Measurements from ENCODE around the gene ZSWIM4.

Gene ZSWIM4

DNA sequence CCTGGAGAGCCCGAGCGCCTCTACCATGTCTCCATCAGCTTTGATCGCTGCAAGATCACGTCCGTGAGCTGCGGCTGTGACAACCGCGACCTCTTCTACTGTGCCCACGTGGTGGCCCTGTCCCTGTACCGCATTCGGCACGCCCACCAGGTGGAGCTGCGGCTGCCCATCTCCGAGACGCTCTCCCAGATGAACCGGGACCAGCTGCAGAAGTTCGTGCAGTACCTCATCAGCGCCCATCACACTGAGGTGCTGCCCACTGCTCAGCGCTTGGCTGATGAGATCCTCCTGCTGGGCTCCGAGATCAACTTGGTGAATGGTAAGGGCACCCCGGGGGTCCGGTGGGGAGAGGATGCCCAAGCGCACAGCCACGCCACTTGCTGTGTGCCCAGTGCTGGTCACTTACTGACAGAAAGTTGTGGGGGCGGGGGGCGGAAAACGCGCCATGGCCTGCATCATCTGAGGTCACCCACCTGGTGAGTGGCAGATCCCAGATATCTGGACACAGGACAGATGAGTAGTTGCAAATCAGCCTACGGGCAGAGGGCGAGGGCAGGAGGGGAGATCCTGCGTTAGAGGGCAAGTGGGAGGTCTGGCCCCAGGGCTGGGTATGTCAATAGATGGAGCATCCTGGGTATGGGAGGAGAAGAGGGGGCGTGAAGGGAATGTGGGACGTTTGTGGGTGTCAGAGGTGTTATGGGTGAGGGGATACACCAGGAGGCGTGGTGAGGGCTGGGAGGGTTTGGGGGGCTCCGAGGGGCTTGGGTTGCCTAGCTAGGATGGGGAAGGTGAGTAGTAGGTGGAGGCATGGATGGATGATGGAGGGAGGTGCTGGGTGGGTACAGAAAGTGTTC, 9.8 kb downstream of the ZSWIM4 start:
- DNase-seq = peak in 7 of 10 donors; percentile 26 to 92 (median 47)
- intact Hi-C loops (cut with DNase I) = loop anchor here (2.0 kb wide), 1 partner anchor 58 kb away; no protein-coding TSS in a partner anchor

DNA sequence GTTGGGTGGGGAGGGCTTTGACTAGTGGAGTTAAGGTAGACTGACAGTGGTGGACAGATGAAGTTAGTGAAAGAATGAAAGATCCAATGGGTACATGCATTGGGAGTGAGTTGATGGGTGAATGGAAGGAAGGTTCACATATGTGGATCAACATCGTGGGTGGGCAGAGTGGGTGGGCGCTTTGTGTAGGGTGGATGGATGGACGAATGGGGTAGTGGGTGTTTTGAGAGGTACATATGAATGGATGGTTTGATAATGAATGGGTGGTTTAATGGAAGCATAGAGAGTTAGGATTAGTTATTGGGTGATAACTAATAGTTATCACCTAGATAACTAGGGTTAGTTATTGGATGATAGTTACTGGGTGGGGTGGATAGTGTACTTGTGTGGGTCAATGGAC, 11.5 kb downstream of the ZSWIM4 start:
- DNase-seq = peak in 1 of 10 donors; percentile 5
- intact Hi-C loops (cut with DNase I) = no loop called here

DNA sequence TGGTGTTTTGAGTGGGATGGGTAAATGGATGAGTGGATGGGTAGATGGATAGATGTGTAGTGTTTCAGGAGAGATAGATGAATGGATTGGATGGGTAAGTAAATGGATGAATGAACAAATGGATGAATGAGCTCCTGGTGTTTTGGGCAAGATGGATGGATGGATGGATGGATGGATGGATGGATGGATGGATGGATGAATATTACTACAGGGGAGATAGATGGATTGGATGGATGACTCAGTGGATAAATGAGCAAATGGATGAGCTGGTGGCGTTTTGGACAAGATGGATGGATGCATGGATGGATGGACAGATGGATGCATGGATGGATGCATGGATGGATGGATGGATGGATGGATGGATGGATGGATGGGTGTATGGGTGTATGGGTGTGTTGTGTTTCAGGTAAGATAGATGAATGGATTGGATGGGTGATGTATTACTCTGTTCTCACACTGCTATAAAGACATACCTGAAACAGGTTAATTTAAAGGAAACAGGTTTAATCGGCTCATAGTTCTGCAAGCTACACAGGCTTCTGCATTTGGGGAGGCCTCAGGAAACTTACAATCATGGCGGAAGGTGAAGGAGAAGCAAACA, 12.3 kb downstream of the ZSWIM4 start:
- intact Hi-C loops (cut with DNase I) = no loop called here

DNA sequence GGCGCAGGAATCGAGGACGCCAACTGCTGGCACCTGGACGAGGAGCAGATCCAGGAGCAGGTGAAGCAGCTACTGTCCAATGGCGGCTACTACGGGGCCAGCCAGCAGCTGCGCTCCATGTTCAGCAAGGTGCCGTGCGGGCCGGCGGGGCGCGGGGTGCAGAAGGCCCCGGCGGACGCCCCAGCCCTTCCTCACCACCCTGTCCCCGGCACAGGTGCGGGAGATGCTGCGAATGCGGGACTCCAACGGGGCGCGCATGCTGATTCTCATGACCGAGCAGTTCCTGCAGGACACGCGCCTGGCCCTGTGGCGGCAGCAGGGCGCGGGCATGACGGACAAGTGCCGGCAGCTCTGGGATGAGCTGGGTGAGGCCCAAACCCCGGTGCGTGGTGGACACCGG, 13.6 kb downstream of the ZSWIM4 start:
- intact Hi-C loops (cut with DNase I) = no loop called here

More for the DNA sequence above, 12.3 kb downstream of the ZSWIM4 start:
- no peak for DNase-seq

DNA sequence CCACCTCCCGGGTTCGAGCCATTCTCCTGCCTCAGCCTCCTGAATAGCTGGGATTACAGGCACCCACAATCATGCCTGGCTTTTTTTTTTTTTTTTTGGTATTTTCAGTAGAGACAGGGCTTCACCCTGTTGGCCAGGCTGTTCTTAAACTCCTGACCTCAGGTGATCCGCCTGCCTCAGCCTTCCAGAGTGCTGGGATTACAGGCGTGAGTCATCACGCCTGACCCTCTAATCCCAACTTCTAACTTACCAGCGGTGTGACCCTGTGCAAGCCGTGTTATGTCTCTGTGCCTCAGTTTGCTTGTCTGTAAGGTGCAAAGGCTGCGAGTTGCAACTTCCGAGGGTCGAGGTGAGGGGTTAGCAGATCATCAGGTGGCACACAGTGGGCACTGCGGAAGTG, 17.3 kb downstream of the ZSWIM4 start:
- DNase-seq = peak in 1 of 10 donors; percentile 8
- intact Hi-C loops (cut with DNase I) = no loop called here

More for the DNA sequence above, 13.6 kb downstream of the ZSWIM4 start:
- DNase-seq = peak in 1 of 10 donors; percentile 48

DNA sequence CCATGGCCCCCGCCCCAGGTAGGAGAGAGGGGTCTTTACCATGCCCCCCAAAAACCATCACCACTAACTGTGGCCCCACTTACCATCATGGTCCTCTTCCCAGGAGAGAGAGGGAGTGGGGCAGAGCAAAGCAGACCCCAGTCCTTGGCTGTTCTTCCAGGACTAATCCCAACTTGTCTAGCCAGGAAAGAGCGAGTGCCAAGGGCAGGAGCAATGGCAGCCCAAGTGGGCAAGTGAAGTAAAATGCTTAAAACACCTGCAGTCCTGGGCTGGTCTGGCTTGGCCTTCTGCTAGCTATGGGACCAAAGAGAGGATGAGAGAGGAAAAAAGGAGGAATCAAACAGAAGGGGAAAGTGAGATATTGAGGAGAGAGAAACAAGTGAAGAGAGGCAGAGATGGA, 17.9 kb downstream of the ZSWIM4 start:
- intact Hi-C loops (cut with DNase I) = no loop called here
- DNase-seq = peak in 1 of 10 donors; percentile 8

DNA sequence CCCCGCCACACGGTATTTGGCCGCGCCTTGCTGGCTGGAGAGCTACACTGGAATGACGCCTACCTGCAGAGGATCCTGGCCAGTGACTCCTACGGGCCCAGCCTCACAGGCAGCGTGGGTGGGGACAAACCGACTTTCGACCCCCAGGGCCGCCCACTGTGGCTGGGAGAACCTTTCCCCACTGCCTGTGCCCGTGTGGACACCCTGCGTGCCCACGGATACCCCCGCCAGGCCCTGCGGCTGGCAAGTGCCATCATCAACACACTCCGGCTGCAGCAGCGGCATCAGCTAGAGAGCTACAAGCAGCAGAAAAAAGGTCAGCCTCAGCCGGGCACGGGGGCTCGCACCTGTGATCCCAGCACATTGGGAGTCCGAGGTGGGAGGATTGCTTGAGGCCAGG, 19.3 kb downstream of the ZSWIM4 start:
- peak in 1 of 10 donors; percentile 59 for DNase-seq
- intact Hi-C loops (cut with DNase I) = no loop called here

DNA sequence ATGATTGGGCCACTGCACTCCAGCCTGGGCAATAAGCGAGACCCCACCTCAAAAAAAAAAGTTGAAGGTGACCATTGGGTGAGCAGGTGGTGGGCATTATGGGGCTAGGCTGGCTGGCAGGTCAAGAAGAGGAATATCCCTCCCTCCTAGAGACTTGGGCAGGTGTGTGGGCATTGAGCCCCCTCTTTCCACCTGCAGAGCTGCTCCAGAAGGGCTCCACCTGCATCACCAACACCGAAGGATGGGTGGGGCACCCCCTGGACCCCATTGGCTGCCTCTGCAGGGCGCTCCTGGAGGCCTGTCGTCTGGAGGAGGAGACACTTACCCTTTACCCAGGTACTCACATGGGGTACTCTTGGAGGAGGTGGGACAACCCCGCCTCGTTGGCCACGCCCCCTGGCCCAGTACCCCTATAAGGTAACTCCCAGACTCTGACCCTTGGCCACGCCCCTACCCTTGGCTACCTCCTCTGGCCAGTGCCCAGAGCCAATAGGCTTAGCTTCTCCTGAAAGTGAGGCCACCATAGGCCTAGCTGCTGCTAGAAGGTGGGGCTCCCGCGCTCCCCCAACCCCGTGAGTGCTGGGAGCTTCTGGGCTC, 21.9 kb downstream of the ZSWIM4 start:
- DNase-seq = peak in 1 of 10 donors; percentile 49
- intact Hi-C loops (cut with DNase I) = no loop called here

DNA sequence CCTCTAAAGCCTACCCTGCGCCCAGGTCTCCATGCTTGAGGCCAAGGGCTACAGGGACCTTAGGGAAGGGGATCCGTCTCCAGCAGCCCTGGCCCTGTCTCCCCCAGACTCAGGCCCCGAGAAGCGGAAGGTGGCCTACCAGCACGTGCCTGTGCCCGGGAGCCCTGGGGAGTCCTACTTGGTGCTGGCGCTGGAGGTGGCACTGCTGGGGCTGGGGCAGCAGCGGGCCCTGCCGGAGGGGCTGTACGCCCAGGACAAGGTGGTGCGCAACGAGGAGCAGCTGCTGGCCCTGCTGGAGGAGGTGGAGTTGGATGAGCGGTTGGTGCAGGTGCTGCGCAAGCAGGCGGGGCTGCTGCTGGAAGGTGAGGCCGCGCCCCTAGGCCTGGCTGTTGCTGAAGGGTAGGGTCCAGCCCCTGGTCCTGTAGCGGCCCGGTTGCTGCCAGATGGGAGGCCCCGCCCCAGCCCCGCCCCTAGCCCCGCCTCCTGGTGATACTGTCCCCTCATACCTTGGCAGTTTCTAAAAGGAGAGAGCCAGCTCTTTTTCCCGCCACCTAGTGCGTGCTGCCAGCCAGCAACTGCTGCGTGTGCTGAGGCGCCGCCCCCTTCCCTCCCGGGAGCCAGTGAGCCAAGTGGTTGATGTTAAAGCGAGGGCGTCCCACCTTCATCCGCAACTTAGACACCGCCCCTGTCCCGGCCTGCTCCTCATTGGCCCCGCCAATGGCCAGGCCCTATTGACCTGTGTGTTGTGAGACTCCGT, 22.6 kb downstream of the ZSWIM4 start:
- intact Hi-C loops (cut with DNase I) = no loop called here
- DNase-seq = peak in 2 of 10 donors; percentile 71 to 86

DNA sequence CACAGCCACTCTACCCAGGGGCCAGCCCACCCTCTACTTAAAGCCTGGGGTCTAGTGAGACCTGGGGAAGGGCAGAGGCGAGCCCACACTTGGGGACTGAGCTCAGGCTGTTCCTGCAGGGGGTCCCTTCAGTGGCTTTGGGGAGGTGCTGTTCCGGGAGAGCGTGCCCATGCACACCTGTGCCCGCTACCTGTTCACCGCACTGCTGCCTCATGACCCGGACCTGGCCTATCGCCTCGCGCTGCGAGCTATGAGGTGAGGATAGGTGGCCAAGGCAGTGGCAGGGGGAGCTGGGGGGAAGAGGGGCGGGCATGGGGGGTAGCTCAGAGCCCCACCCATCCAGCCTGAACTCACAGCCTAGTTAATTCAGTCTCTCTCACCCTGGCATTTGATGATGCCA, 24.0 kb downstream of the ZSWIM4 start:
- intact Hi-C loops (cut with DNase I) = no loop called here
- peak in 1 of 10 donors; percentile 23 for DNase-seq

DNA sequence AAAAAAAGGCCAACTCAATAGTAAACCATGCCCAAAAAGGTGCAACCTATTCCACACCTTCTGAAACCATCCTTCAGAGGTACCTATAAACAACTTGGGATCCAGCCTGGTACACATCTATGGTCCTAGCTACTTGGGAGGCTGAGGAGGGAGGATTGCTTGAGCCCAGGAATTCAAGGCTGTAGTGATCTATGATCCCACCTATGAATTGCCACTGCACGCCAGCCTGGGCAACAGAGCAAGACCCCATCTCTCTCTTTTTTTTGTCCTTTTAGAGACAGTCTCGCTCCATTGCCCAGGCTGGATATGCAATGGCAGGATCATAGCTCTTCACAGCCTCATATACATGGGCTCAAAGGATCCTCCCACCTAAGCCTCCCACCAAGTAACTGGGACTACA, 26.0 kb downstream of the ZSWIM4 start:
- intact Hi-C loops (cut with DNase I) = no loop called here
- no peak for DNase-seq

DNA sequence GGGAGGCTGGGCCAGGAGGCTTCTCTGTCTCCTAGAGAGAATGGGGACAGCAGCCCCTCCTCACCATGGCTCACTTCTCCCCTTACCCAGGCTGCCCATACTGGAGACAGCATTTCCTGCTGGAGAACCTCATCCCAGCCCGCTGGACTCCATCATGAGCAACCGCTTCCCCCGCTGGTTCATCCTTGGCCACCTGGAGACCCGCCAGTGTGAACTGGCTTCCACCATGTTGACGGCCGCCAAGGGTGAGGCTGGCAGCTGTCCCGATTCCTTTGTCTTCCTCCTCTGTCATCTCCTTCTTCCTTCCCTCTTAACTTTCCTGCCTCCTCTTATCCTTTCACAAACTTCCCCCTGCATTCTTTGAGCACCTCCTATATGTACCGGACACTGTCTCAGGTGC, 28.0 kb downstream of the ZSWIM4 start:
- intact Hi-C loops (cut with DNase I) = no loop called here
- DNase-seq = peak in 2 of 10 donors; percentile 39 to 83

DNA sequence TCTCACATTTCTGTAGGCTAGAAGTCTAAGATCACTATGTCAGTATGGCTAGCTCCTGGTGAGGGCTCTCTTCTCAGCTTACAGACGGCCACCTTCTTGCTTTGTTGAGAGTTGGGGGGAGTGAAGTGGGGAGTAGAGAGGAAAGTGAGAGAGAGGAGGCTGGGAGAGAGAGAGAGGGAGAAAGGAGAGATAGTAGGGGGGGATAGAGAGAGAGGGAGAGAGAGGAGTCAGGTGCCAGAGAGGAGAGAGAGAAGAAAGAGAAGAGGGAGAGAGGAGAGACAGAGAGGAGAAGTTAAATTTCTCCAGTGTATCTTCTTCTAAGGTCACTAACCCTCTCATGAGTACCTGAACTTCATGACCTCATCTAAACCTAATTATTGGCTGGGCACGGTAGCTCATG, 28.7 kb downstream of the ZSWIM4 start:
- DNase-seq = no peak
- intact Hi-C loops (cut with DNase I) = no loop called here

DNA sequence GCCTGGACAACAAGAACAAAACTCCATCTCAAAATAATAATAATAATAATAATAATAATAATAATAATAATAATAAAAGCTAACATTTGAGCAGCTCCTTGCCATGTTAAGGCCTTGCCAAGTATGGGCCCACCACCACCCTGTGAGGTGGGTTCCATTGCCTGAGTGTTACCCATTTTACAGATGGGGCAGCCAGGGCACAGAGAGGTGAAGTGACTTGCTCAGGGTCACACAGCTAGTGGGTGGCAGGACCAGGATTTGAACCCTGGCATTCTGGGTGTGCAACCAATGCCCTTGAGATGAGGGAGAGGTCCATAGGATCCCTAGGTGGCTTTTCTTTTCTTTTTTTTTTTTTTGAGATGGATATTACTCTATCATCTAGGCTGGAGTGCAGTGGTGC, 29.5 kb downstream of the ZSWIM4 start:
- intact Hi-C loops (cut with DNase I) = no loop called here
- no peak for DNase-seq

DNA sequence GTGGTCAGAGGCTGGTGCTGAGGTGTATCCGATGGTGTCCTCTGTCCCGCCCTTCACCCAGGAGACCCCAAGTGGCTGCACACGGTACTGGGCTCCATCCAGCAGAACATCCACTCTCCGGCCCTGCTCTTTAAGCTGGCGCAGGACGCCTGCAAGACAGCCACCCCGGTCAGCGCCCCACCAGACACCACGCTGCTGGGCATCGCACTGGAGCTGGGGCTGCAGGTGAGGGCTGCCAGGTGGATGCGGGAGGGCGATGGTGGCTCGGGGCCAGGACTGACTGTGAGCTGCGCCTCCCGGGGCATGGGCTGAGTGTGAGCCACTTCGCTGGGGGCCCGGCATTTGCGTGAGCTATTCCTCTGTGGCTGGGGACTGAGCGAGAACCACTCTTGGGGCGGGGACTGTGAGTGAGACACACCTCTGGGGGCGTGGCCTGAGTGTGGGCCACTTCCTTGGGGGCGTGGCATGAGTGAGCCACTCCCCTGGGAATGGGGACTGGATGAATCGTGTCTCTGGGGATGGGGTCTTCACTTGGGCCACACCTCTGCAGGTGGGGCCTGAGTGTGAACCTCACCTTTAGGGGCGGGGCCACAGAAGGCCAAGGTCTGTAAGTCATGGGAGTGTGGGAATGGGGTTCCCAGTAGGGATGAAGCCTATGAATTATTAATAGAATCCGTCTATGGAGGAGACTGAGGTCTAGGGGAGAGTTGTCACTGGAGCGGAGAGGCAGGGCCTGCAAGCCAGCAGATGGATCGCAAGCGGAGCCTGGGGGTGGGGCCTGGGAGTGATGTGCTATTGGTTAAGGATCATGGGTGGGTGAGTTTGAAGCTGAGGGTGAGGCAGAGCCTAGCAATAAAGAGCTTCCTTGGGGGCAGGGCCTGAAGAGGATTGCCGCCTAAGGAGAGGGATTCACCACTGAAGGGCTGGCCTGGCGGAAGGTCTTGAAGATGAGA, 30.5 kb downstream of the ZSWIM4 start:
- intact Hi-C loops (cut with DNase I) = no loop called here
- peak in 1 of 10 donors; percentile 65 for DNase-seq

DNA sequence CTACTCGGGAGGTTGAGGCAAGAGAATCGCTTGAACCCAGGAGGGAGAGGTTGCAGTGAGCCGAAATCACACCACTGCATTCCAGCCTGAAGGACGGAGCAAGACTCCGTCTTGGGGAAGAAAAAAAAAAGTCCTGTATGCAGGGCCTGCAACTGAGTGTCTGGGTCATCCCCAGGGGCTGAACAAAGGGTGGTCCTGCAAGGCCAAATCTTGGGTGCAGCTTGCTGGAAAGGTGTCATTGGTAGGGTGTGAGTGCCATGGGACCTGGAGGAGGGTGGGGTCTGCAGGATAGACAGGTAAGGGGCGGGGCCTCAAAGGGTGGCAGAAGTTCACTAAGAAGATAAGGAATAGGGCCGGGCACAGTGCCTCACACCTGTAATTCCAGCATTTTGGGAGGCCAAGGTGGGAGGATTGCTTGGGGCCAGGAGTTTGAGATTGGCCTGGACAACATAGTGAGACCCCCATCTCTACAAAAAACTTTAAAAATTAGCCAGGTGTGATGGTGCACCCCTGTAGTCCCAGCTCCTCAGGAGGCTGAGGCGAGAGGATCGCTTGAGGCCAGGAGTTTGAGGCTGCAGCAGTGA, 31.5 kb downstream of the ZSWIM4 start:
- no peak for DNase-seq
- intact Hi-C loops (cut with DNase I) = no loop called here

DNA sequence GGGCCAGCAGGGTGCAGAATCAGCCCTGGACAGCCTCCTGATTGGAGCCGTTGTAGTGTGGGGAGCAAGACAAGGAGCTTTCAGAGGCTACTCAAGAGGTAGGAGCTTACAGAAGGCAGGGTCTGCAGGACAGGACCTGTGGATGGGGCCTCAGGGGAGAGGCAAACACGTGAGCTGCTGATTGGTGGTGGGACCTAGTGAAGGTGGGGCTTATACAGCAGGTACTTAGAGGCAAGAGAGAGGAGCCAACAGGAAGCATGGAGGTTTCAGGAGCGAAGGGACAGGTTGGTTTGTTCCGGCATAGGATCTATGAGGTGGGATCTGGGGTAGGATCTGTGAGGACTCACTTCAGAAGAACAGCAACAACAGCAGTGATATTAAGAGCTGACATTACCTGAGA, 32.4 kb downstream of the ZSWIM4 start:
- DNase-seq = peak in 1 of 10 donors; percentile 26
- intact Hi-C loops (cut with DNase I) = no loop called here

DNA sequence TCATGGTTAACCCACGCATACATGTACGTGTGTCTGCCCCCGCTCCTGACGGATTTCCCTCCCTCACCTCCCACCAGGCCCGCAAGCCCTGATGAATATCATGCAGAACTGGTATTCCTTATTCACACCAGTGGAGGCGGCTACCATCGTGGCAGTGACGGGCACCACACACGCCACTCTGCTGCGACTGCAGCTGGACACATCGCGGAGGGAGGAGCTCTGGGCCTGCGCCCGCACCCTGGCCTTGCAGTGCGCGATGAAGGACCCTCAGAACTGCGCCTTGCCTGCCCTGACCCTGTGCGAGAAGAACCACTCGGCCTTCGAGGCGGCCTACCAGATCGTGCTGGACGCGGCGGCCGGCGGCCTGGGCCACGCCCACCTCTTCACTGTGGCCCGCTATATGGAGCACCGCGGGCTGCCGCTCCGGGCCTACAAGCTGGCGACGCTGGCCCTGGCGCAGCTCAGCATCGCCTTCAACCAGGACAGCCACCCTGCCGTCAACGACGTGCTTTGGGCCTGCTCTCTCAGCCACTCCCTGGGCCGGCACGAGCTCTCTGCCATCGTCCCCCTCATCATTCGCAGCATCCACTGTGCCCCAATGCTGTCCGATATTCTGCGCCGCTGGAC, 35.0 kb downstream of the ZSWIM4 start:
- intact Hi-C loops (cut with DNase I) = no loop called here
- peak in 1 of 10 donors; percentile 64 for DNase-seq

All from posterior cingulate gyrus (tissue), 11 donors.